Left renal pelvis (tissue), 4 donors: Measurements from ENCODE around the gene LRIG3. TPM values are rescaled to one million over a fixed set of nuclear protein-coding genes. Genes with fewer than 3 reads are reported as not detected.
"Not testable (repeated sequence)": the region's sequence is repeated elsewhere in the genome, so short reads cannot be mapped to it uniquely, and the experiment has no call there.

ENCODE experiments used
- DNase-seq, 4 donors: peaks; one replicate each; pipeline ENCODE4 v3.0.0-alpha.2; 2013; ENCODE audit warnings: low read depth in 4 of 4, low spot score in 3 of 4
- polyA plus RNA-seq, 4 donors: library from polyadenylated mRNA; unstranded; fragments of 120-200 nt; gene quantifications; one replicate each; pipeline ENCODE4 v1.2.1, GENCODE V29; 2013; ENCODE audit not compliant: insufficient read length in 4 of 4

LRIG3 gene
- polyA plus RNA-seq, 4 donors: 35.1 to 104 (median 35.9) TPM

DNA sequence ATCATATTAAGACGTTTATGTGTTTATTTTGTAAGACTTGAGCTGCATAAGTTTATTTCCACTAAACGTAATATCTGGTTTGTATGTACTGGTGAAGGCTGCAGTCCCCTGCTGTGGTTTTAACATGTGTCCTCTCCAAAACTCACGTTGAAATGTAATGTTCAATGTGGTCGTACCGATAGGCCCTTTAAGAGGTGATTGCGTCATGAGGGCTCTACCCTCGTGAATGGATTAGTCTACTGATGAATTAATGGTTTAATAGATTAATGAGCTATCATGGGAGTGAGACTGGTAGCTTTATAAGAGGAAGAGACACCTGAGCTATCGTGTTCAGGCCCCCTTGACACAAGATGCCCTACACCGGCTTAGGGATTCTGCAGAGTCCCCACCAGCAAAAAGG is 14.9 kb downstream of the LRIG3 start:
- no peak for DNase-seq

DNA sequence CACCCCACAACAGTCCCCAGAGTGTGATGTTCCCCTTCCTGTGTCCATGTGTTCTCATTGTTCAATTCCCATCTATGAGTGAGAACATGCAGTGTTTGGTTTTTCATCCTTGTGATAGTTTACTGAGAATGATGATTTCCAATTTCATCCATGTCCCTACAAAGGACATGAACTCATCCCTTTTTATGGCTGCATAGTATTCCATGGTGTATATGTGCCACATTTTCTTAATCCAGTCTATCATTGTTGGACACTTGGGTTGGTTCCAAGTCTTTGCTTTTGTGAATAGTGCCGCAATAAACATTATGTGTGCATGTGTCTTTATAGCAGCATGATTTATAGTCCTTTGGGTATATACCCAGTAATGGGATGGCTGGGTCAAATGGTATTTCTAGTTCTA is 17.6 kb downstream of the LRIG3 start:
- not testable (repeated sequence) for DNase-seq

DNA sequence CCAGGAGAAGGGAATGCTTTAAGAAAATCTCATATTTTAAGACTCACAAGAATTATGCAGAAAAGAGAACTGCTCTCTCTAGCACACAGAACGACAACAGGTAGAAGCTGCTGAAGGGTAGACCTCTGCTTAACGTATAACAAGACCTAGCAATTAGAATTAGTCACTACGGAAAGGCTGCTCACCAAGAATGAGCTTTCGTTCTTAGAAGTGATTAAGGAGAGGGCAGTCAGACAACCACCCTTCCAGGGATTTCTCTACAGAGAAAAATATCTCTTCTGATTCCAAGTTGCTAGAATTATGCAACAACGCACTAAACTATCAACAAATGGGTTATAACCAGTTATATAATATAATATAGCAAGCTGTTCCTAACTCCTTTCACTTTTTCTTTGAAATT is 18.6 kb downstream of the LRIG3 start:
- DNase-seq: no peak

DNA sequence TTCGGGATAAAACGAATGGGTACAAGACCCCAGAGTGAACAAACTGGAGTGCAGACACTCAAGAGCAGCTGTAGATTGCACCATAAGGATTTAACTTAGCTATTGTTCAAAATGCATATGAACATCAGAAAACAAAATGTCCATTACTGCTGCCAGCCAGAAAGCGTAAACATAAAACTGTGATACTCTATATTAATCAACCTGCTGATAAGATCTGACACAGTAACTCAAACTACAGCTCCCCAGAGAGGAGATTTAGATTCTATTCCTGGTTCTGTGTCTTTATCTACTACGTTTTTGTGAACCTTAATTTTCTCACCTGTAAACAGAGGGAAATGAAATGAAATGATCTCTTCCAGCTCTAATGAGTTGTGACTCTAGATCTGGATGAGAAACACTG is 22.3 kb downstream of the LRIG3 start:
- no peak for DNase-seq

DNA sequence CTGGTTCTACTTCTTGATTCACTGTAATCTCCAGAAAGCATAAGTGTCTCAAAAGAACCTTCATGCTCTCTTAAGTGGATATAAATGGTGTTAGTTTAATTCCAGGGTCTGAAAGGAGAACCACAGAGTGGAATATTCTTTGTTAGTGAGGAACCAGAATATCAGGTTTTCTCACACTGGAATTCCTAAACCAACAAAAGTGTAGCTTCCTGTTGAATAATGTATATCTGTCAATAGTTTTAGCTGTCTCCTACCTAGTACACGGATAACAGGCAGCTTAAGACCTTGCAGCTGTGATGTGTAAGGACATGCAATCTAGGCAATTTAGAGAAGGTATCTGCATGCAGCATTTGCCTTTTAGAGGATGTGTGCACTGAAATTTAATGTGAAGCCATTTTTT is 24.0 kb downstream of the LRIG3 start:
- DNase-seq: no peak

- DNase-seq: no peak
Observed at GRCh38 chr12:58895053-58895452, 25.3 kb downstream of the LRIG3 start.

DNA sequence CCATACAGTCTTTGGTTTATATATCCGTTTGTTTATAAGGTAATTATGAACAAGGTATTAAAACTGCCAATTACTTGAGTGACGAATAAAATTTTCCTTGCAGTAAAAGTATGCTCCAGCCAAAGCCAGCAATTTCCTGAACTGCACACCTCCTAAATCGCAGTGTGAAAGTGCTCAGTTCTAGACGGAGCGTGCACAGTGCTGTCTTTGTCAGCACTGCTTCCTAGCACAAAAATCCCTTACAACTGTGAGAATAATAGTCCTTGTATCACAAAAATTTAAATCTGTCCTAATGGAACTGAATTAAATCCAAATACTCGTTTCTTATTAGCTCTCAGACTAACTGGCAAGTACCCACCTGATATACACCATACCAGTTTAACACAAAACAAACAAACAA is 26.3 kb downstream of the LRIG3 start:
- DNase-seq: no peak

DNA sequence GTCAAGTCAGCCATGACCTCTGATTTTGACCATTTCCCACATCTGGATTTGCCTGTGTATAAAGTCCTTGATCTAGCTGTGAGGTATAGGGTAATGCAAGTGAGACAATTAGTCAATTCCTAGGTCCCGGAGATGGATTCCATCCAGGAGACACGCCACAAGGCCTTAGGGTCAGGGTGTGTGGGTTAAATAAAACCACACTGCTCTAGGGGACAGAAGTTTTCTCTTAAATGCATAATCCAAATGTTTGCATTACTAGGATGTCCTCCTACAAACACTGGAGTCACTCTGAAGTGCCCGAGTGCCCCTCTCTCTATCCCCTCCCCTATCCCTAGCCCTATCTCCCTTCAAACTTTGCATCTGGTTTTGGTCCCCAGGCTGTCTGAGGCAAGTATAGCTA is 26.8 kb downstream of the LRIG3 start:
- no peak for DNase-seq

DNA sequence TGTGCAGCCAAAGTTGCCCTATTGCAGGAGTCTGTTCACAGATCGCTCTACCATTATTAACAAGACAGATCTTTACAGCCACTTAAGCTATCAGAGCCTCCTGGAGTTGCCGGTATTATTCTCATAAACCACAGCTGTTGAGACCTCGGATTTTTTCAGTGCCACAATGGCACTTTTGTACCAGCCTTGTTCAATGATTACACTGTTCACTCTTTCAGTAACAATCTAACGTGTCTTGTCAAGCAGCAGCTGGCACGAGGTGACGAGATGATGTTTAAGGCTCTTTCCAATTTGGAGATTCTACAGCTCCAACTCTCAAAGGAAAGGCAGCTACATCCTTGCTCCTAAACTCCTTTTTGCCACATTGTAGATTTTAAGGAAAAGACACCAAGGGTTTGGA is 30.7 kb downstream of the LRIG3 start:
- no peak for DNase-seq

DNA sequence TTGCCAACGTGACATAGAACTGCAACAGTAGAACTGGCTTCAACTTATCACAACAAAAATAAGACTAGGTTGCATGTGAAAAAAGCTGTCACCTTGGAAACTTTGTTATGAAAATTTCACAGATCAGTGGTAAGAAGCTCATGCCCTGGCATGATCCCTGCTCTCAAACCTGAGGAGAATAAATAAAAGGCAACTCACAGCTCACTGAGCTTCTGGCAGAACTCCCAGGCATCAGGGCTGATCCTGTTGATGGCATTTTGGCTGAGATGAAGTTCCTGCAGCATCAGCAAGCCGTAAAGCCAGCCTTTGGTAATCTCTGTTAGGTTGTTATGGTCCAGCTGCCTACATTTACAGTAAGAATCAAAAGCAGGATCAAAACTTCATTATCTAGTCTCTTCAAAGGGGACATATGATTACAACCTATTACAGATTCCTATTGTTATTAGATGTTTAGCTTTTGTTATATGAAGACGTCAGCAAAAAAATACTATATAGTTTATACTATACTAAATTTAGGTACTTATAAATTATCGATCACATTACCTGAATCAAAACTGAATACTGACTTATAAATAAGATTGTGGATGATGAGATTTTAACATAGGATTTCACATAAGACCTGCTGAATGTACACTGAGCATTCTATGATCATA is 32.0 kb downstream of the LRIG3 start:
- peak in 2 of 4 donors; percentile 46 to 52 for DNase-seq

DNA sequence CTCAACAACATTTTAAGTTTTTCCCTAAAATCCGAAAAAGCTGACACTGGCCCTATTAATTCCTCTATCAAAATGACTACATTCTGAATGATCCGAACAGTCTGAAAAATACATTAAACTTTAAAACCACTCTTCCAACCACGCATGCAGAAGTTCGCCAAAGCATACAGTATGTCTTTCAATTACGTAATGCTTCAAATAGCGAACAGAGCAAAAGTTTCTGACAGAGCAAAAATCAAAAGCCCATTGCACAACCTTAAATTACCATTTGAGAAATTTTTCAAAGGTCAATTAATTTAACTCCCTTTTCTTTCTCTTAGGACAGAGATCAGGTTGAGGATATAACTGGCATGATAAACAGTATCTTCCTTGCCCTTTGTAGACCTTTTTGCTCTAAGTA is 33.2 kb downstream of the LRIG3 start:
- no peak for DNase-seq

DNA sequence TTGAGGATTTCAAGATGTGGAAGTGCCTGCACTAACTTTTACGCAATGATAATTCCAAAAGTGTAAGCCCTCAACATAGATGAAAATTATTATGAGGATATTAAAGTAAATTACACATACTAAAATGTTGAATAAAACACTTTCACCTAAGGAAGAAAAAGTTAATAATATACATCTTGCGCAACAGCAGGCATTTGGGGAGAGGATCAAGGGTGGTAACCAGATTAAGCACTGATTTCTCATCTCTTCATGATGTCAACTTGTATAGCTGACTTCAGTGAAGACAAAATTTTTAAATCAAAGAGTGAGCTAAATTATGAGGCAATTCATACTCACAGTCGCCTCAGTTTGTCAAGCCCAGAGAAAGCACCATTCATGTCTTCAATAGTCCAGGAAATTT is 33.8 kb downstream of the LRIG3 start:
- no peak for DNase-seq

DNA sequence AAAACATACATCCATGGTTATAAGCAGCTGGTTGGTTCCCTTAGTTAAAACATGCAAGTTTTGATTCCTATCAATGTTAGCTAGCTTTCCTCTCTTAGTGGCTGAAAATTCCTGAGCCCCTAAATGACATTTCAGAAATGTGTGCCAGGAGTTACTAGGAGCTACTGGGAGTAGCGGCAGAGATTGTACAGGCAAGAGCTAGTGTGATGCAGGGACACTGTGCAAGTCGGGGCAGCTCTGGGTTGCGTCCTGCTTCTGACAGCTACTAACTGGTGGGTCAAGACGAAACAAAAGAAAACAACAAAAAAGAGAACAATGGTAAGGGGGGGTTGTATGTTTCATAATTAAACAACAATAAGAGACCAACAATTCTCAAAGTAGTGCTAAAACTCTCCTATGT is 35.4 kb downstream of the LRIG3 start:
- DNase-seq: no peak

- no peak for DNase-seq
Observed at GRCh38 chr12:58883576-58884334, 36.5 kb downstream of the LRIG3 start.

DNA sequence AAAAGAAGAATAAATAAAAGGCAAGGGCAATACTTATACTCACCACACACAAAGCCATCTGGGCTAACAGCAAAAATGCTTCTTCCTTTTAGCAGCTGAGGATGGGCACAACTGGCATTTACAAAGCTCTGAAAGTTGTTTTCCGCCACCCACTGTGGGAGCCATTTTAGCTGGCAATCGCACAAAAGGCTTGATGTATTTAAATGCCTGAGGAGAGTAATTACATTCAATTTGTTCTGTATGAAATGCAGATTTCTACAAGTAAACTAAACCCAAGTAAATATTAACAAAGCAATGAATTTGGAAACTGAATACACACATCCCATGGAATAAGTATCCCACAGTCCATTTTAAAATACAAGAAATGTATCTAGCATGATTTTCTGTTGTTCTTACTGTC is 37.5 kb downstream of the LRIG3 start:
- DNase-seq: no peak

GRCh38 chr12:58881816-58882215 is 38.5 kb downstream of the LRIG3 start:
- no peak for DNase-seq

DNA sequence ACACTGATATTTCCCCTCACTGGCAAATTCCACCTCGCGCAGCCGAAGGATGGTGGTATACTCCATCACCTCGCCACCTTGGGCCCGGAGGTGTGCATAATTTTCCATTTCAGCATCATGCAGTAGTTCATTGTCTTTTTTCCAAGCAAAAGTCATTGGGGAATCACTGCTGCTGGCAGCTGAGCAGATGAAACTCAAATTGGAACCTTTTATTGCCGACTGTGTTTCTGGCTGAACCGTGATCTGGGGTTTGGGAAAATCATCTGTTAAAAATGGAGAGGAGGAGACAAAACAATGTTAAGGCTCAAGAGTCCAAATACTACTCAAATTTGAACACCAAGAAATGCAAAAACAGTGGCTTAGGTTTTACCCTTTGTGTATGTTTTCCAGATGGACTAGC is 39.7 kb downstream of the LRIG3 start:
- DNase-seq: no peak

GRCh38 chr12:58877243-58877743 is 43.0 kb downstream of the LRIG3 start:
- no peak for DNase-seq

DNA sequence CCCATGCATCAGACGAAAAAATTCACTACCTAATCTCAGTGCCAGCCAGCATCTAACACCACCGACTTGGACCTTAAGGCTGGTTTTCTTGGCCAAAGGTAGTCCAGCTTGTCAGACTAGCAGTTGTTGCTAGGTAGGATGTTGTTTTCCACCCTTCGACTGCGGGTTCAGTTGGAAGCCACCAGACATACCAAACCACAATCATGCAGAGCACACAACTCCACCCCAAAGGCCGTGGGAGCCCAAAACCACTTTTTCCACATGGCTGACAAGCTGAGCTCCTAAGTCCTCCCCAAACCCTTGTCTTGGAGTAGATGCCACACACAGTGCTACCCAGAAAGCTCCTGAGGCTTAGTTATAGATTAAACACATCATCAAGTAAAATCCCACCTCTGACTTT is 46.8 kb downstream of the LRIG3 start:
- no peak for DNase-seq

GRCh38 chr12:58871556-58871955 is 48.7 kb downstream of the LRIG3 start:
- no peak for DNase-seq

DNA sequence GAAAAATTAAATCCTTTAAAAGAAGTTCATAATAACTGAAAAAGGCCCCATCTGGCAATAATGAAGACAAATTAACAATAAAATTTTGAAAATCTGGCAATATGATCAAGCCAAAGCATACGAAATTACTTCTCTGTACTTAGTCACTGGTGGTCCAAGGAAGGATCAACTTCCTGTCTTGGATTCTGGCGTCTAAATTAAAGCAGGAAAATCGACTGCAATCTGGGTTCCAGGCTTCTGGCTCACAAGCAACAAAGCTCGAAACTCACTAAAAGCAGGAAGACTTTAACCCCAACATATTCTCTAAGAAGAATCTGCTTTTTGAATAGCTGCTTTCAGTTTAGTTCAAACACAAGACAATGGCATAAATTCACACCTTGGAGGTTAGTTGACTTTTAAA is 49.7 kb downstream of the LRIG3 start:
- DNase-seq: no peak

GRCh38 chr12:58860788-58861240 is 59.5 kb downstream of the LRIG3 start:
- DNase-seq: no peak
